ENCODE results near the gene MCAT. TPM values are rescaled to one million over a fixed set of nuclear protein-coding genes. Genes with fewer than 3 reads are reported as not detected.

MCAT gene
- total RNA-seq, 2 donors from 2014 or later: 17.1 to 19.9 TPM

GRCh38 chr22:43157874-43158546 is 14.8 kb upstream of the MCAT start:
- TF ChIP-seq CTCF (conservative IDR thresholded peaks at IDR 0.05): no peak
- Histone ChIP-seq H3K9me3 (ENCODE audit: control insufficient read depth, low read length) (no peaks in the 10 kb centered on the region), H3K4me1 (ENCODE audit: control insufficient read depth, insufficient read depth, low read length) (no peaks in the 10 kb centered on the region), H3K36me3 (ENCODE audit: control insufficient read depth, insufficient read depth, low read length) (no peaks in the 10 kb centered on the region), H3K27ac (ENCODE audit: low read depth, low read length) (no peak overlapping the region), H3K9ac (ENCODE audit: extremely low read depth, low read length, poor library complexity, severe bottlenecking) (no peak overlapping the region), H3K4me3 (ENCODE audit: low read length) (no peak overlapping the region), H3K27me3 (ENCODE audit: control insufficient read depth, insufficient read depth, low read length, poor library complexity, severe bottlenecking) (no peaks in the 10 kb centered on the region)
- peaks cover under 1% of the 10 kb centered on the region for H3K4me1 Mint-ChIP-seq
- no peak for DNase-seq
- no peaks in the 10 kb centered on the region for H3K9me3 Mint-ChIP-seq
- H3K27me3 Mint-ChIP-seq (ENCODE audit: insufficient read depth): peaks cover under 1% of the 10 kb centered on the region
- 86 to 91% methylated on average over 4 to 9 of the region's 9 CpGs for WGBS, 2 experiments (ENCODE audit: insufficient coverage in 1 of 2, insufficient read length in 1 of 2)
- no peak overlapping the region for H3K4me3 Mint-ChIP-seq
- no peaks in the 10 kb centered on the region for H3K36me3 Mint-ChIP-seq (ENCODE audit: low read depth)
- H3K27ac Mint-ChIP-seq: no peak overlapping the region

GRCh38 chr22:43156413-43156812 is 13.2 kb upstream of the MCAT start:
- H3K4me1 ChIP-seq (ENCODE audit: control insufficient read depth, insufficient read depth, low read length): peaks cover 4% of the 10 kb centered on the region
- no peak for TF ChIP-seq CTCF (conservative IDR thresholded peaks at IDR 0.05)
- no peak overlapping the region for H3K9ac ChIP-seq (ENCODE audit: extremely low read depth, low read length, poor library complexity, severe bottlenecking)
- no peak overlapping the region for H3K4me3 ChIP-seq (ENCODE audit: low read length)
- H3K9me3 ChIP-seq (ENCODE audit: control insufficient read depth, low read length): no peaks in the 10 kb centered on the region
- WGBS, 2 experiments (ENCODE audit: insufficient coverage in 1 of 2, insufficient read length in 1 of 2): 94% methylated on average over 11 to 12 of the region's 12 CpGs
- Mint-ChIP-seq H3K9me3 (no peaks in the 10 kb centered on the region), H3K27me3 (ENCODE audit: insufficient read depth) (peaks cover 6% of the 10 kb centered on the region), H3K27ac (peak overlapping the region; percentile 35), H3K36me3 (ENCODE audit: low read depth) (no peaks in the 10 kb centered on the region), H3K4me3 (no peak overlapping the region), H3K4me1 (peaks cover 2% of the 10 kb centered on the region)
- no peaks in the 10 kb centered on the region for H3K27me3 ChIP-seq (ENCODE audit: control insufficient read depth, insufficient read depth, low read length, poor library complexity, severe bottlenecking)
- H3K36me3 ChIP-seq (ENCODE audit: control insufficient read depth, insufficient read depth, low read length): no peaks in the 10 kb centered on the region
- H3K27ac ChIP-seq (ENCODE audit: low read depth, low read length): no peak overlapping the region
- DNase-seq: no peak

DNA sequence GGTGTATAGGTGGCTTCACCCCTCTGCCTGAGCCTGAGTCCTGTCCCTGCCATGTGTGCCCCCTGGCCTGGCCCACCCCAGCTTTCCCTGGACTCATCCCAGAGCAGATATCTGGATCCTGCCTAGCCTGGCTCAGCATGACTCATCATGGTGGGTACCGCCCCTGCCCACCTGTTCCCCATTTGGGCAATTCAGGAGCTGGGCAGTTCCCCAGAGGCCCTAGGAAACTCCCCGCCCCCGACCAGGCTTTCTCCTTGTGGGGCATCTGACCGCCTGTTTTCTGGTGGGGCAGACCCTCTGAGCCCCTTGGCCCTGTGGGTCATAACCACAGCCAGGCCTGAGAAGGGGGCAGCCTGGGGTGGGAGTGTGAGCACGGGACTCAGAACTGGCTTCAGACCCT is 12.6 kb upstream of the MCAT start:
- H3K4me1 Mint-ChIP-seq: peaks cover 2% of the 10 kb centered on the region
- no peak for TF ChIP-seq CTCF (conservative IDR thresholded peaks at IDR 0.05)
- no peaks in the 10 kb centered on the region for H3K36me3 Mint-ChIP-seq (ENCODE audit: low read depth)
- peaks cover 10% of the 10 kb centered on the region for H3K27me3 Mint-ChIP-seq (ENCODE audit: insufficient read depth)
- no peaks in the 10 kb centered on the region for H3K9me3 Mint-ChIP-seq
- Histone ChIP-seq H3K4me3 (ENCODE audit: low read length) (no peak overlapping the region), H3K36me3 (ENCODE audit: control insufficient read depth, insufficient read depth, low read length) (no peaks in the 10 kb centered on the region), H3K9me3 (ENCODE audit: control insufficient read depth, low read length) (no peaks in the 10 kb centered on the region), H3K27ac (ENCODE audit: low read depth, low read length) (no peak overlapping the region), H3K27me3 (ENCODE audit: control insufficient read depth, insufficient read depth, low read length, poor library complexity, severe bottlenecking) (no peaks in the 10 kb centered on the region), H3K9ac (ENCODE audit: extremely low read depth, low read length, poor library complexity, severe bottlenecking) (no peak overlapping the region), H3K4me1 (ENCODE audit: control insufficient read depth, insufficient read depth, low read length) (peaks cover 4% of the 10 kb centered on the region)
- WGBS, 2 experiments (ENCODE audit: insufficient coverage in 1 of 2, insufficient read length in 1 of 2): 87 to 96% methylated on average over 4 to 5 of the region's 5 CpGs
- DNase-seq: no peak
- no peak overlapping the region for H3K4me3 Mint-ChIP-seq
- H3K27ac Mint-ChIP-seq: no peak overlapping the region
